ENCODE data around the gene HPS4. TPM values are rescaled to one million over a fixed set of nuclear protein-coding genes. Genes with fewer than 3 reads are reported as not detected.

Gene HPS4
- total and polyA plus RNA-seq, 2 of the 8 experiments (the other 6 are each of a cell fraction or from before 2014, with no cell fraction given): 28.0 to 35.2 TPM

DNA sequence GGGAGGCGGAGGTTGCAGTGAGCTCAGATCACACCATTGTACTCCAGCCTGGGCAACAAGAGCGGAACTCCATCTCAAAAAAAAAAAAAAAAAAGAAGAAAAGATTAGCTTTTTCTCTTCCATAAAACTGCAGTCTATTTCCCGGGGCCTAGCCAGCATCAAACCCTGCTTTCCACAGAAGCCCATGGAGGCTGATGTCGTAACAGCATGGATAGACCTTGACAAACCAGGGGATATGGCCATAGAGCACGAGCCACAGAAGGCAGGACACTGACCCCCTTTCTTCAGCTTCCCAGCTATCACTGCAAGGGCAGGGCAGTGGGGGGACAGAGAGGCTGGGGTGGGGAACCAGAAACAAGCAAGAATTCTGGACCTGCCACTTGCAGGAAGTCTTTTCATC is 21.5 kb downstream of the HPS4 start:
- H2BK15ac ChIP-seq (ENCODE audit: low read length): no peak overlapping the region
- 90% methylated on average over 5 of the region's 5 CpGs; no CpG with 5 or more reads in 1 of the 2 experiments for WGBS, 2 experiments (ENCODE audit: extremely low coverage in 1 of 2, insufficient coverage in 1 of 2, insufficient read length in 1 of 2, insufficient replicate concordance in 2 of 2, low coverage in 1 of 2, low lambda C conversion rate in 2 of 2, missing lambda C conversion rate in 1 of 2)
- CTCF ChIA-PET (ENCODE audit: partially characterized antibody): interaction anchor here (0.7 to 7.8 kb wide), 24 partner anchors 9 to 125 kb away, joined by 3 to 98 read pairs (median 8); partner anchors contain the start of genes HPS4 and SRRD
- TF ChIP-seq MAFK (IDR thresholded peaks at IDR 0.05; ENCODE audit: low read depth, low read length): no peak
- no peak for TF ChIP-seq GTF2F1 (IDR thresholded peaks at IDR 0.05; ENCODE audit: borderline replicate concordance, low read depth, low read length)
- TF ChIP-seq SIRT6 (IDR thresholded peaks at IDR 0.05; ENCODE audit: low read length): no peak
- TF ChIP-seq RNF2 (IDR thresholded peaks at IDR 0.05; ENCODE audit: borderline replicate concordance, low read depth, low read length, missing control alignments, poor library complexity, severe bottlenecking): no peak
- no peak for TF ChIP-seq KDM4A (IDR thresholded peaks at IDR 0.05; ENCODE audit: low read depth, low read length, severe bottlenecking)
- no peak for TF ChIP-seq CREB1 (IDR thresholded peaks at IDR 0.05)
- no peak for TF ChIP-seq POLR2AphosphoS5 (IDR thresholded peaks at IDR 0.05; ENCODE audit: low read depth, low read length)
- no peak for TF ChIP-seq RXRA (IDR thresholded peaks at IDR 0.05; ENCODE audit: insufficient read depth, low read depth, low read length)
- TF ChIP-seq GABPA (IDR thresholded peaks at IDR 0.05; ENCODE audit: borderline replicate concordance, insufficient read depth, low read length): no peak
- no peak for TF ChIP-seq TEAD4 (IDR thresholded peaks at IDR 0.05; ENCODE audit: low read depth, low read length)
- TF ChIP-seq BCL11A (IDR thresholded peaks at IDR 0.05; ENCODE audit: low read depth in 2 of 2, low read length in 2 of 2): no peak
- TF ChIP-seq CBX8 (IDR thresholded peaks at IDR 0.05; ENCODE audit: borderline replicate concordance, low read depth, low read length): no peak
- TF ChIP-seq KDM1A (IDR thresholded peaks at IDR 0.05; ENCODE audit: borderline replicate concordance, low read length): no peak
- no peak for TF ChIP-seq SP2 (IDR thresholded peaks at IDR 0.05; ENCODE audit: low read length)

More for the DNA sequence above, 21.5 kb downstream of the HPS4 start:
- H3K27ac ChIP-seq (ENCODE audit: low read depth, low read length): no peak overlapping the region
- no peak overlapping the region for H3K18ac ChIP-seq (ENCODE audit: extremely low read depth, low read length)
- H3K23me2 ChIP-seq (ENCODE audit: low read depth, low read length): no peaks in the 10 kb centered on the region
- H2AFZ ChIP-seq (ENCODE audit: low read length): no peak overlapping the region
- no peaks in the 10 kb centered on the region for H3K4me1 ChIP-seq (replicated peaks in 1 of 4; ENCODE audit: control insufficient read depth in 3 of 4, insufficient read depth in 4 of 4, low read length in 3 of 4)
- no peak overlapping the region for H3K4me2 ChIP-seq (ENCODE audit: insufficient read depth in 1 of 2, low read depth in 2 of 2, low read length in 2 of 2)
- no peak overlapping the region for H4K91ac ChIP-seq (replicated peaks; ENCODE audit: insufficient read length, low read length)
- no peak overlapping the region for H3K9ac ChIP-seq (replicated peaks in 1 of 4; ENCODE audit: extremely low read depth in 1 of 4, low read depth in 3 of 4, low read length in 3 of 4)
- peaks cover 5 to 9% of the 10 kb centered on the region in 2 experiments for H4K20me1 ChIP-seq (replicated peaks in 1 of 2; ENCODE audit: control insufficient read depth in 1 of 2, insufficient read depth in 2 of 2, low read length in 2 of 2)
- DNase-seq (ENCODE audit: low read depth in 1 of 2, low spot score in 2 of 2): no peak
- no peak overlapping the region for H2BK5ac ChIP-seq (ENCODE audit: low read depth, low read length)
- FAIRE-seq: no peak
- no peak overlapping the region for H2AK5ac ChIP-seq (ENCODE audit: low read depth, low read length)
- H4K8ac ChIP-seq (ENCODE audit: extremely low read depth, insufficient read depth, low read length): no peak overlapping the region
- no peak overlapping the region for H2BK120ac ChIP-seq (replicated peaks; ENCODE audit: low read depth, low read length)
- no peak overlapping the region for H3K4me3 ChIP-seq (ENCODE audit: extremely low read depth in 1 of 4, insufficient read depth in 2 of 4, low read depth in 3 of 4, low read length in 4 of 4)
- H2BK12ac ChIP-seq (ENCODE audit: low read depth, low read length): no peak overlapping the region
- H3K23ac ChIP-seq (ENCODE audit: insufficient read length): no peak overlapping the region
- peaks cover 14 to 65% (median 44%) of the 10 kb centered on the region in 4 experiments for H3K36me3 ChIP-seq (ENCODE audit: control insufficient read depth in 2 of 4, insufficient read depth in 4 of 4, low read length in 3 of 4)
- POLR2A ChIA-PET (ENCODE audit: partially characterized antibody): interaction anchor here (1.2 to 1.5 kb wide), 3 partner anchors 21 to 97 kb away, joined by 3 to 4 read pairs (median 3); partner anchors contain the start of genes HPS4 and SRRD
- no peak overlapping the region for H3K56ac ChIP-seq (replicated peaks; ENCODE audit: insufficient read length, low read depth, low read length)
- no peak overlapping the region for H3K14ac ChIP-seq (ENCODE audit: insufficient read length)
- H3K79me1 ChIP-seq (ENCODE audit: low read depth, low read length): 0 out of 2 replicates have a peak, but pooled peaks cover 2% of the 10 kb centered on the region
- H2BK20ac ChIP-seq (ENCODE audit: low read length): no peak overlapping the region
- H4K5ac ChIP-seq (ENCODE audit: insufficient read length, low read depth, low read length): no peak overlapping the region
- H3K79me2 ChIP-seq (ENCODE audit: control insufficient read depth in 1 of 2, insufficient read depth in 2 of 2, low read length in 2 of 2): peaks cover 0 to 2% of the 10 kb centered on the region in 2 experiments; a peak in 1 of 4 replicates
- H3K4ac ChIP-seq (replicated peaks; ENCODE audit: insufficient read length, low read depth, low read length): no peak overlapping the region
- H3K27me3 ChIP-seq (replicated peaks in 1 of 4; ENCODE audit: control insufficient read depth in 3 of 4, extremely low read depth in 1 of 4, insufficient read depth in 3 of 4, low read length in 3 of 4): no peaks in the 10 kb centered on the region
- no peaks in the 10 kb centered on the region for H3K9me3 ChIP-seq (ENCODE audit: insufficient read depth in 2 of 2, low read depth in 1 of 2, low read length in 1 of 2)

Data from H1 (cell line).